Thoracic aorta (tissue), 2 donors: ENCODE measurements around the gene PEX1. TPM values are rescaled to one million over a fixed set of nuclear protein-coding genes. Genes with fewer than 3 reads are reported as not detected.

ENCODE experiments used
- ATAC-seq: fragments of 150-250 bp; one replicate; pipeline ENCODE4 v1.8.0; 2017; ENCODE audit warnings: low read depth; ENCODE audit not compliant: insufficient number of reproducible peaks, low FRiP score
- DNase-seq: peaks from one replicate; pipeline ENCODE4 v3.0.0-alpha.2; 2020; ENCODE audit warnings: low spot score
- H3K27ac ChIP-seq, 2 donors: fragments of 200-600 bp; sonication (generic); 1 replicate in 1 of 2; 2 replicates in 1 of 2; pipeline ENCODE4 v1.5.1; 2016; ENCODE audit warnings: mild to moderate bottlenecking in 2 of 2, moderate library complexity in 2 of 2
- H3K27me3 ChIP-seq: fragments of 200-600 bp; sonication (generic); replicated peaks from 2 replicates; pipeline ENCODE4 v1.6.0; 2016; ENCODE audit warnings: mild to moderate bottlenecking; ENCODE audit not compliant: insufficient read depth
- H3K36me3 ChIP-seq: fragments of 200-600 bp; sonication (generic); one replicate; pipeline ENCODE4 v1.5.1; 2016
- H3K4me1 ChIP-seq, 2 donors: fragments of 200-600 bp; sonication (generic); 1 replicate in 1 of 2; 2 replicates in 1 of 2; pipeline versions ENCODE4 v1.5.1 to v1.6.0; 2016; ENCODE audit warnings: low read depth in 2 of 2, mild to moderate bottlenecking in 1 of 2; ENCODE audit not compliant: control insufficient read depth in 1 of 2
- H3K4me3 ChIP-seq: fragments of 200-600 bp; sonication (generic); 2 replicates; pipeline ENCODE4 v1.5.1; 2016; ENCODE audit warnings: mild to moderate bottlenecking
- H3K9me3 ChIP-seq: fragments of 200-600 bp; sonication (generic); 2 replicates; pipeline ENCODE4 v1.5.1; 2016
- CTCF ChIP-seq: fragments of 200-600 bp; sonication (generic); IDR thresholded peaks from one replicate; pipeline ENCODE4 v1.5.1; 2019; ENCODE audit warnings: antibody characterized with exemption
- total RNA-seq, 2 donors: library from RNA; depleted of rRNA; stranded (reverse); fragments of >200 nt; gene quantifications; one replicate each; pipeline versions ENCODE4 v1.1.0 to v1.2.3, GENCODE V29; 2016

Gene PEX1
- total RNA-seq, 2 donors from 2014 or later: 23.0 to 26.2 TPM

- H3K36me3 ChIP-seq: peaks cover 18% of the 10 kb centered on the region
- H3K4me1 ChIP-seq: no peaks in the 10 kb centered on the region
- DNase-seq (no peak), ATAC-seq (no peak)
- H3K27ac ChIP-seq: no peak overlapping the region
- no peaks in the 10 kb centered on the region for H3K9me3 ChIP-seq
- no peak for TF ChIP-seq CTCF
- H3K27me3 ChIP-seq: no peaks in the 10 kb centered on the region
- no peak overlapping the region for H3K4me3 ChIP-seq
These were observed 19.4 kb downstream of the PEX1 start for GRCh38 chr7:92508946-92509345.

DNA sequence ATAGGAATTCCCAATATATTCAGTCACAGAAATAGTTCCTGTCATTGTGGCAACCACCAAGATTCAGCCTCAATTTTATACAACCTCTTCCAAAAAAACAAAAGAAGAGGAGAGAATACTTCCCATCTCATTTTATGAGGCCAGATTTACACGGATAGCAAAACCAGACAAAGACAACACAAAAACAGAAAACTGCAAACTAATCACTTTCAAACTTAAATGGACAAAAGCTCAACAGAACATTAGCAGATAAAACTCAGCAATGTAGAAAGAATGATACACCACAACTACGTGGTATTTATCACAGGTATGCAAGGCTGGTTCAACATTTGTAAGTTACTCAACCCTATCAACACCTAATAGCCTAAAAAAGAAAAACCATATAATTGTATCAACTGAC, 22.0 kb downstream of the PEX1 start:
- H3K4me1 ChIP-seq: no peaks in the 10 kb centered on the region
- H3K27me3 ChIP-seq: no peaks in the 10 kb centered on the region
- H3K27ac ChIP-seq: no peak overlapping the region
- no peak overlapping the region for H3K4me3 ChIP-seq
- ATAC-seq: no peak
- TF ChIP-seq CTCF: no peak
- H3K9me3 ChIP-seq: no peaks in the 10 kb centered on the region
- peaks cover 28% of the 10 kb centered on the region for H3K36me3 ChIP-seq
- no peak for DNase-seq

DNA sequence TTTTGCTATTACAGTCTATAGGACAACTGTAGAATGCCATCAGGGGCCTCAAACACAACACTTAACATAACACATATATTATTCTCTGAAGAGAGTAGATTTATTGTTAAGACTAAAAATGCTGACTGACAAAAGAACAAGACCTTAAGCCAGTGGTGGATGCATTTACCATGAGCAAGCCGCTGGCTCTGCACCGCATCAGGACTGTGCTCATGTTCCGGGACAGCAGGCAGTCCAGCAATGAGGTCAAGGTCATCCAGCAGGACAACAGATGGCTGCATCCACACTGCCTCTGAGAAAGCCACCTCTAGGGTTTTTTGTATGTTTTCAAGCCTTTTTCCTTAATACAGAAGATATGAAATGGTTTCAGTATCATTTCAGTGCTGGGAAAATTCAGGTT, 23.8 kb downstream of the PEX1 start:
- no peaks in the 10 kb centered on the region for H3K27me3 ChIP-seq
- H3K27ac ChIP-seq: no peak overlapping the region
- no peaks in the 10 kb centered on the region for H3K9me3 ChIP-seq
- H3K4me3 ChIP-seq: no peak overlapping the region
- no peak for TF ChIP-seq CTCF
- DNase-seq: no peak
- peaks cover 37% of the 10 kb centered on the region for H3K36me3 ChIP-seq
- no peak for ATAC-seq
- no peaks in the 10 kb centered on the region for H3K4me1 ChIP-seq

DNA sequence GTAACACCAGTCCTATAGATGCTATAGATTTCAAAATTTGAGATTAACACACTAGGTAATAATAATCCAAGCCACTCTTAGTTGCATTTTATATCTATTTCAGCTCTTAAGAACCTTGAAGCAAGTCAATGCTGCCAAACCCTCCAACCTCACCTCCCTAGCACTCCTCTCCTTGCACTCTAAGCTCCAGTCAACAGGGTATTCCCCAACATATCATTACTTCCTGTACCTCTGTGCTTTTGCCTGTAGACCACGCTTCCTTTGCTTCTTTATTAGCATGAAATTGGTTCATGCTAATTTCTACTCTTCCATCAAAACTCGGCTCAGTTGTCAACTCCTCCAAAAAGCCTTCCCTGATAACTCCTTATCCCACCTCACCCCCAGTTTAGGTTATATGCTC, 24.6 kb downstream of the PEX1 start:
- H3K36me3 ChIP-seq: peaks cover 41% of the 10 kb centered on the region
- H3K27me3 ChIP-seq: no peaks in the 10 kb centered on the region
- no peak overlapping the region for H3K27ac ChIP-seq
- DNase-seq (no peak), ATAC-seq (no peak)
- H3K4me1 ChIP-seq: no peaks in the 10 kb centered on the region
- no peak overlapping the region for H3K4me3 ChIP-seq
- TF ChIP-seq CTCF: no peak
- no peaks in the 10 kb centered on the region for H3K9me3 ChIP-seq

GRCh38 chr7:92498557-92498956, 29.8 kb downstream of the PEX1 start:
- Histone ChIP-seq H3K4me1 (no peaks in the 10 kb centered on the region), H3K4me3 (no peak overlapping the region), H3K27me3 (no peaks in the 10 kb centered on the region), H3K36me3 (peaks cover 37% of the 10 kb centered on the region), H3K9me3 (no peaks in the 10 kb centered on the region), H3K27ac (no peak overlapping the region)
- no peak for DNase-seq
- no peak for ATAC-seq
- TF ChIP-seq CTCF: no peak
